RWPE2 (cell line): Measurements from ENCODE around the gene CRTC3.
A peak's percentile ranks its signal among the peaks of the same experiment; 100 is the strongest.

ENCODE experiments used
- ATAC-seq: fragments of 200-7000 bp; cut with Tn5 transposase; 3 replicates; pipeline ENCODE4 v1.9.1; 2021; ENCODE audit warnings: low read depth
- DNase-seq: peaks from one replicate; pipeline ENCODE4 v3.0.0-alpha.2; 2020; ENCODE audit warnings: low spot score
- H3K27ac ChIP-seq: fragments of 450-650 bp; 2 replicates; pipeline ENCODE4 v1.5.1; 2017; ENCODE audit warnings: mild to moderate bottlenecking; ENCODE audit not compliant: poor library complexity, severe bottlenecking
- H3K27me3 ChIP-seq: fragments of 250-450 bp; sonication (Bioruptor Pico); 2 replicates; pipeline ENCODE4 v1.5.1; 2021; ENCODE audit warnings: mild to moderate bottlenecking, moderate library complexity; ENCODE audit not compliant: insufficient read depth, poor library complexity, severe bottlenecking
- H3K36me3 ChIP-seq: fragments of 250-450 bp; sonication (Bioruptor Pico); 2 replicates; pipeline ENCODE4 v1.5.1; 2020; ENCODE audit warnings: low read depth, mild to moderate bottlenecking, moderate library complexity
- H3K4me1 ChIP-seq: fragments of 250-450 bp; sonication (Bioruptor Pico); 2 replicates; pipeline ENCODE4 v1.5.1; 2021; ENCODE audit warnings: mild to moderate bottlenecking, moderate library complexity; ENCODE audit not compliant: insufficient read depth, poor library complexity, severe bottlenecking
- H3K4me3 ChIP-seq: fragments of 250-450 bp; sonication (Bioruptor Pico); 2 replicates; pipeline ENCODE4 v1.5.1; 2021; ENCODE audit warnings: mild to moderate bottlenecking, moderate library complexity; ENCODE audit not compliant: severe bottlenecking
- H3K9me3 ChIP-seq: fragments of 250-450 bp; sonication (Bioruptor Pico); 2 replicates; pipeline ENCODE4 v1.5.1; 2021; ENCODE audit warnings: mild to moderate bottlenecking, moderate library complexity; ENCODE audit not compliant: severe bottlenecking
- TF ChIP-seq, protein P1 (sequence below): fragments of 450-650 bp; IDR thresholded peaks from one replicate; pipeline ENCODE4 v1.5.1; 2017; ENCODE audit warnings: mild to moderate bottlenecking, moderate library complexity; ENCODE audit not compliant: poor library complexity, severe bottlenecking

Gene CRTC3

DNA sequence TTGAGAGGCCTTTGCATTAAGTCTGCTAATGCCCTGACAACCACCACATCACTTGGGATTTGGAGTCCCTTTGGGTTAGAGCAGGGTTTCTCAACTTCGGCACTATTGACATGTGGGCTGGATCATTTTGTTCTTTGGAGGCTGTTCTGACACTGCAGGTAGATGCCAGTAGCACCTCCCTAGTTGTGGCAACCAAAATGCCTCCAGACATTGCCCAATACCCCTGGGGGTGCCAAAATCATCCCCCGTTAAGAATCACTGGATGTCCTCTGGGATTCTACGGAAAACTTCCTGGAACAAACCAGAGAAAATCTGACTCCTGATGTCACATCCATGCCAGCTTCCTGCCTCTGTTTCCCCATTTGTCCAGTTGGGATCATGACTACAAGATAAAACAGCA, 150.2 kb downstream of the CRTC3 start:
- Histone ChIP-seq H3K36me3 (no peaks in the 10 kb centered on the region), H3K27me3 (no peaks in the 10 kb centered on the region), H3K4me3 (no peak overlapping the region), H3K27ac (peak overlapping the region; percentile 21), H3K9me3 (no peaks in the 10 kb centered on the region), H3K4me1 (peaks cover 9% of the 10 kb centered on the region)
- DNase-seq (no peak), ATAC-seq (no peak)
- TF ChIP-seq, protein P1, sequence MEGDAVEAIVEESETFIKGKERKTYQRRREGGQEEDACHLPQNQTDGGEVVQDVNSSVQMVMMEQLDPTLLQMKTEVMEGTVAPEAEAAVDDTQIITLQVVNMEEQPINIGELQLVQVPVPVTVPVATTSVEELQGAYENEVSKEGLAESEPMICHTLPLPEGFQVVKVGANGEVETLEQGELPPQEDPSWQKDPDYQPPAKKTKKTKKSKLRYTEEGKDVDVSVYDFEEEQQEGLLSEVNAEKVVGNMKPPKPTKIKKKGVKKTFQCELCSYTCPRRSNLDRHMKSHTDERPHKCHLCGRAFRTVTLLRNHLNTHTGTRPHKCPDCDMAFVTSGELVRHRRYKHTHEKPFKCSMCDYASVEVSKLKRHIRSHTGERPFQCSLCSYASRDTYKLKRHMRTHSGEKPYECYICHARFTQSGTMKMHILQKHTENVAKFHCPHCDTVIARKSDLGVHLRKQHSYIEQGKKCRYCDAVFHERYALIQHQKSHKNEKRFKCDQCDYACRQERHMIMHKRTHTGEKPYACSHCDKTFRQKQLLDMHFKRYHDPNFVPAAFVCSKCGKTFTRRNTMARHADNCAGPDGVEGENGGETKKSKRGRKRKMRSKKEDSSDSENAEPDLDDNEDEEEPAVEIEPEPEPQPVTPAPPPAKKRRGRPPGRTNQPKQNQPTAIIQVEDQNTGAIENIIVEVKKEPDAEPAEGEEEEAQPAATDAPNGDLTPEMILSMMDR, result no peak

DNA sequence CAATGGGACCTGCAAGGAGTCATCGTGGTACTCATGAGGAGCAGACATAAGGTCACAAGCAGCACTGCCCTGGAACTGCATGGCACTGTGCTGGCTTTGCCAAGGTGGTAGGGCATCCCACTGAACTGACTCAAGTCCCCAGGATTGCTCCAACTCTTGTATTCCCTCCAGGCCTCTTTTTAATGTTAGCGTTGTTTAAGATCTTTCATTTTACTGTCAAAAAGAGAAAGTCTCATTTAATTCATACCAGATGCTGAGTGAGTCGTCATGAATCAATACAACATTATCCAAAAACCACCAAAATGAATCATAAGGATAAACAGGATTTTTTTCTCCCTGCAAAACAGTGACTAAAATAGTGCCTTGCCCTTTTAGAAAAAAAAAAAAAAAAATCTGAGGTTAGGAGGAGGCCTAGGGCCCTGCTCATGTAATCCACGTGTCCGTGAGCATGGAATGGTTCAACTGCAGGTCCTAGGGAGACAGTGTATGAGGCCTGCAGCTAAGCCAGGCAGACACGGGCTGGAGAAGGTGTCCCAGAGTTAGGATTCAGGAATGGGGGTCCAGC, 150.7 kb downstream of the CRTC3 start:
- Histone ChIP-seq H3K27ac (peak overlapping the region; percentile 21), H3K4me1 (peaks cover 9% of the 10 kb centered on the region)
- ATAC-seq, result peak; percentile 83

DNA sequence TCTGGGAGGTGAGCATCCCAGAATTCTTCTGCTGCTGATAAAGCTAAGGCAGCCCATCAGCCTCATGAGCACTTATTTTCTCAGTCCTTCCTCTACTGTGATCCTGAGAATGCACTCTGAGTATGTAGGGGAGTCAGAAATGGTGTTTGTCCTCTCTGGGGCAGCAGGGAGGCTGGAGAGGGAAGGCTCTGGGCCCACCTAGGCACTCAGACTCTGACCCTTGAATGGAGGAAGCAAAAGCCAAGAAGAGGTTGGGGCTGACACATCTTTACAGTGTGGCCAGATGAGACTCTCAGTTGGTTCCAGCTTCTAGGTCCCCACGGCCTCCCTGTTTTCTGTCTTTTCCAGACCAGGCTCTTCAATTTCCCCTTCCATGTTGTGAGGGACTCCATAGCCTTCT, 151.3 kb downstream of the CRTC3 start:
- no peak overlapping the region for H3K4me3 ChIP-seq
- TF ChIP-seq, protein P1, result no peak
- H3K27me3 ChIP-seq, result no peaks in the 10 kb centered on the region
- ATAC-seq, result peak; percentile 7; the same call in 1 of the 3 replicates
- H3K9me3 ChIP-seq, result no peaks in the 10 kb centered on the region
- DNase-seq, result no peak
- peaks cover 9% of the 10 kb centered on the region for H3K4me1 ChIP-seq
- H3K36me3 ChIP-seq, result no peaks in the 10 kb centered on the region
- peak overlapping the region; percentile 21 for H3K27ac ChIP-seq

More for the DNA sequence above, 150.7 kb downstream of the CRTC3 start:
- H3K4me3 ChIP-seq, result no peak overlapping the region
- no peak for DNase-seq
- no peaks in the 10 kb centered on the region for H3K36me3 ChIP-seq
- no peaks in the 10 kb centered on the region for H3K27me3 ChIP-seq
- TF ChIP-seq, protein P1, result no peak
- H3K9me3 ChIP-seq, result no peaks in the 10 kb centered on the region

DNA sequence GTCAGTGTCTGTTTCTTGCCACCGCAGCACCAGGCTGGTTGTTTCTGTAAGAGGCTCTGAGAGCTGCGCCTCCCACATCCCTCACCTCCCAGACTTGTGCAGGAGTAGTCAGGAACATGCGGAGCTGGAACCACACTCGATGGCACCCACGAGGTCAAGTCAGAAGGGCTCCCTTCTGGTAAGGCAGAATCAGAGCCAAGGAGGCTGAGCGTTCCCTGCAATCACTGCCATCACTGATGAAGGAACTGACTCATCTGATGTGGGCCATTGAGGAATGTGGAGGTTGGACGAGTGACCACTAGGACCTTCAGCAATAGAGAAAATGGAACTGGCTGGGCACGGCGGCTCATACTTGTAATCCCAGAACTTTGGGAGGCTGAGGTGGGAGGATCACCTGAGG, 151.8 kb downstream of the CRTC3 start:
- ATAC-seq (0 out of 3 replicates have a peak, but pooled peaks have one; percentile 7), DNase-seq (no peak)
- H3K27ac ChIP-seq, result no peak overlapping the region
- no peaks in the 10 kb centered on the region for H3K27me3 ChIP-seq
- no peak overlapping the region for H3K4me3 ChIP-seq
- TF ChIP-seq, protein P1, result no peak
- peaks cover 9% of the 10 kb centered on the region for H3K4me1 ChIP-seq
- no peaks in the 10 kb centered on the region for H3K9me3 ChIP-seq
- H3K36me3 ChIP-seq, result no peaks in the 10 kb centered on the region

DNA sequence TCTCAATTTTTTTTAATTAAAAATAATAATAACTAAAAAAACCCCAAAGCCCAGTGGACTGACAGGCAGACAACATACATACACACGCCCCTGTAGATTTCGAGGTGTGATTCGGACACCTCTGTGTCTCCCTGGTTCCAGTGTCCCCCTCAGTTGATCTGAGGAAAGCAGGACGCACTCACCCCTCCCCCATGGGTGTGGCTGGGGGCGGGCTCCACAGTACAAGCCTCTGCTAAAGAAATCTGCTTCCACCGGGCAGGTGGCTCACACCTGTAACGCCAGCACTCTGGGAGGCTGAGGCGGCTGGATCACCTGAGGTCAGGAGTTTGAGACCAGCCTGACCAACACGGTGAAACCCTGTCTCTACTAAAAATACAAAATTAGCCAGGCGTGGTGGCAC, 153.6 kb downstream of the CRTC3 start:
- Histone ChIP-seq H3K9me3 (no peaks in the 10 kb centered on the region), H3K4me3 (no peak overlapping the region), H3K36me3 (no peaks in the 10 kb centered on the region), H3K27ac (no peak overlapping the region), H3K27me3 (no peaks in the 10 kb centered on the region), H3K4me1 (peaks cover 9% of the 10 kb centered on the region)
- DNase-seq (no peak), ATAC-seq (no peak)
- TF ChIP-seq, protein P1, result no peak
